ENCODE results near the gene DCPS. TPM values are rescaled to one million over a fixed set of nuclear protein-coding genes. Genes with fewer than 3 reads are reported as not detected.
"Not testable (repeated sequence)": the region's sequence is repeated elsewhere in the genome, so short reads cannot be mapped to it uniquely, and the experiment has no call there.

The DCPS gene
- 14.5 TPM for total RNA-seq

- DNase-seq (ENCODE audit: low spot score) (peak; percentile 95), ATAC-seq (peak; percentile 99)
Measured at GRCh38 chr11:126303623-126304456, at the start of gene DCPS. DCPS (plus strand) TSS chr11:126304060; CDS start chr11:126304081, 21 bp downstream.

GRCh38 chr11:126254819-126255218 lies 49.0 kb upstream of the DCPS start:
- no peak for ATAC-seq
- DNase-seq (ENCODE audit: low spot score) = no peak

- not testable (repeated sequence) for ATAC-seq; DNase-seq (ENCODE audit: low spot score)
Measured at GRCh38 chr11:126255507-126255906, 48.4 kb upstream of the DCPS start.

- DNase-seq (ENCODE audit: low spot score) (no peak), ATAC-seq (no peak)
Measured at GRCh38 chr11:126256216-126256615, 47.6 kb upstream of the DCPS start.

- no peak for ATAC-seq
- no peak for DNase-seq (ENCODE audit: low spot score)
Measured at GRCh38 chr11:126257144-126257543, 46.7 kb upstream of the DCPS start.

- no peak for DNase-seq (ENCODE audit: low spot score)
- ATAC-seq = no peak
Measured at GRCh38 chr11:126257764-126258163, 46.1 kb upstream of the DCPS start.

- ATAC-seq (no peak), DNase-seq (ENCODE audit: low spot score) (no peak)
Measured at GRCh38 chr11:126262216-126262615, 41.6 kb upstream of the DCPS start.

- DNase-seq (ENCODE audit: low spot score) (no peak), ATAC-seq (no peak)
Measured at GRCh38 chr11:126263489-126263888, 40.4 kb upstream of the DCPS start.

GRCh38 chr11:126265811-126266210 lies 38.0 kb upstream of the DCPS start:
- DNase-seq (ENCODE audit: low spot score) = no peak
- ATAC-seq = no peak

- peak; percentile 66 for ATAC-seq
- DNase-seq (ENCODE audit: low spot score) = peak; percentile 93
Measured at GRCh38 chr11:126267650-126268049, 36.2 kb upstream of the DCPS start.

GRCh38 chr11:126268361-126268707 lies 35.5 kb upstream of the DCPS start:
- DNase-seq (ENCODE audit: low spot score) = no peak
- ATAC-seq = peak; percentile 24

GRCh38 chr11:126268708-126269579 lies 34.9 kb upstream of the DCPS start, which contains the start of the genes FOXRED1 and SRPRA:
FOXRED1 (plus strand) TSS chr11:126269154; CDS start chr11:126269207, 53 bp downstream.
SRPRA (minus strand) TSS chr11:126268895; CDS start chr11:126268804, 91 bp downstream.
- peak; percentile 100 for DNase-seq (ENCODE audit: low spot score)
- ATAC-seq = peak; percentile 94

GRCh38 chr11:126277322-126277721 lies 26.5 kb upstream of the DCPS start:
- DNase-seq (ENCODE audit: low spot score) (peak; percentile 83), ATAC-seq (peak; percentile 78)

GRCh38 chr11:126277780-126278179 lies 26.1 kb upstream of the DCPS start:
- DNase-seq (ENCODE audit: low spot score) (peak; percentile 84), ATAC-seq (peak; percentile 82)

- DNase-seq (ENCODE audit: low spot score) (no peak), ATAC-seq (no peak)
Measured at GRCh38 chr11:126279191-126279590, 24.7 kb upstream of the DCPS start.

GRCh38 chr11:126280595-126280994 lies 23.3 kb upstream of the DCPS start:
- ATAC-seq = no peak
- DNase-seq (ENCODE audit: low spot score) = no peak

- ATAC-seq (no peak), DNase-seq (ENCODE audit: low spot score) (peak; percentile 38)
Measured at GRCh38 chr11:126281245-126281644, 22.6 kb upstream of the DCPS start.

- peak; percentile 38 for DNase-seq (ENCODE audit: low spot score)
- ATAC-seq = no peak
Measured at GRCh38 chr11:126281666-126282175, 22.1 kb upstream of the DCPS start.

GRCh38 chr11:126282361-126282735 lies 21.5 kb upstream of the DCPS start:
- ATAC-seq (peak; percentile 50), DNase-seq (ENCODE audit: low spot score) (no peak)

- DNase-seq (ENCODE audit: low spot score) (peak; percentile 84), ATAC-seq (peak; percentile 86)
Measured at GRCh38 chr11:126282736-126283591, 20.9 kb upstream of the DCPS start, which contains the start of gene TIRAP. TIRAP (plus strand) TSS chr11:126283093; CDS start chr11:126290895, 7,802 bp downstream.
